K562 (cell line): ENCODE results near the gene DCDC2. TPM values are rescaled to one million over a fixed set of nuclear protein-coding genes. Genes with fewer than 3 reads are reported as not detected.

Experiments
- ATAC-seq: fragments of 200-7000 bp; cut with Tn5 transposase; 3 replicates; pipeline ENCODE4 v1.9.1; 2020; ENCODE audit warnings: moderate library complexity
- BruUV-seq: library from RNA; stranded (reverse); fragments of 400-500 nt; replicated peaks from 2 replicates; lab custom pipeline; 2021; lab: Mats Ljungman, UMichigan
- CTCF ChIA-PET: fragments of 300-600 bp; formaldehyde crosslinking; extraction: SDS; loops from one replicate; lab custom pipeline; 2021; ENCODE audit warnings: low intra/inter-chr PET ratio; lab: Yijun Ruan, JAX
- POLR2A ChIA-PET: fragments of 300-600, 350-650 bp; sonication (Branson Sonifier 250); formaldehyde crosslinking; extraction: SDS; loops from one replicate; lab custom pipeline; 2021; ENCODE audit warnings: antibody characterized with exemption, inconsistent platforms; lab: Yijun Ruan, JAX
- DNase-seq, 4 experiments: peaks; one replicate each; pipeline versions ENCODE4 v3.0.0 to v3.0.0-alpha.2; 2011 to 2018; ENCODE audit warnings: low spot score in 3 of 4, mixed read lengths in 3 of 4; ENCODE audit errors: extremely low read depth in 1 of 4
- FAIRE-seq: peaks from 2 replicates; lab custom pipeline; 2011; peaks lifted over from hg19 to GRCh38; lab: Jason Lieb, UNC
- H2AFZ ChIP-seq: 2 replicates; pipeline ENCODE4 v1.6.0; 2011; ENCODE audit warnings: low read depth, low read length, control low read depth, inconsistent platforms
- H3K27ac ChIP-seq: fragments of 200-600 bp; 3 replicates; pipeline ENCODE4 v1.8.0; 2011; ENCODE audit warnings: low read depth, mild to moderate bottlenecking, control low read depth, inconsistent platforms, low read length, moderate library complexity, mixed read lengths; ENCODE audit errors: extremely low read depth
- H3K27me3 ChIP-seq, 2 experiments: fragments of 300-600 bp in 1 of 2; 2 replicates in 1 of 2; 3 replicates in 1 of 2; pipeline versions ENCODE4 v1.6.0 to v1.8.0; 2011; ENCODE audit warnings: inconsistent platforms in 2 of 2, low read length in 2 of 2, mild to moderate bottlenecking in 1 of 2, mixed read lengths in 1 of 2, moderate library complexity in 1 of 2; ENCODE audit not compliant: control insufficient read depth in 2 of 2, insufficient read depth in 2 of 2
- H3K36me3 ChIP-seq: fragments of 300-600 bp; 3 replicates; pipeline ENCODE4 v1.8.0; 2011; ENCODE audit warnings: mild to moderate bottlenecking, low read length, inconsistent platforms; ENCODE audit not compliant: control insufficient read depth, insufficient read depth
- H3K4me1 ChIP-seq, 2 experiments: fragments of 200-600 bp in 1 of 2; replicated peaks in 1 of 2; 2 replicates in 1 of 2; 3 replicates in 1 of 2; pipeline versions ENCODE4 v1.5.1 to v1.8.0; 2011; ENCODE audit warnings: inconsistent platforms in 2 of 2, low read length in 2 of 2, mild to moderate bottlenecking in 1 of 2, mixed read lengths in 1 of 2, moderate library complexity in 1 of 2; ENCODE audit not compliant: control insufficient read depth in 2 of 2, insufficient read depth in 2 of 2
- H3K4me2 ChIP-seq: 2 replicates; pipeline ENCODE4 v1.6.1; 2011; ENCODE audit warnings: low read length, control low read depth, inconsistent platforms, mixed read lengths; ENCODE audit not compliant: insufficient read depth
- H3K4me3 ChIP-seq: fragments of 200-600 bp; sonication (generic), shearing (Covaris generic); 2 replicates; pipeline ENCODE4 v1.5.1; 2016; ENCODE audit warnings: control low read depth, inconsistent platforms
- H3K79me2 ChIP-seq: fragments of 200-600 bp; 3 replicates; pipeline ENCODE4 v1.8.0; 2011; ENCODE audit warnings: low read length, inconsistent platforms; ENCODE audit not compliant: control insufficient read depth, insufficient read depth
- H3K9ac ChIP-seq, 2 experiments: 2 replicates each; pipeline versions ENCODE4 v1.6.0 to v1.6.1; 2011; ENCODE audit warnings: low read depth in 2 of 2, low read length in 2 of 2, control low read depth in 1 of 2, inconsistent platforms in 1 of 2, mild to moderate bottlenecking in 1 of 2, mixed read lengths in 1 of 2; ENCODE audit not compliant: insufficient read depth in 1 of 2
- H3K9me1 ChIP-seq: one replicate; pipeline ENCODE4 v1.6.0; 2011; ENCODE audit warnings: inconsistent platforms, mild to moderate bottlenecking, low read length, moderate library complexity; ENCODE audit not compliant: control insufficient read depth, insufficient read depth
- H3K9me3 ChIP-seq: replicated peaks from 2 replicates; pipeline ENCODE4 v1.5.1; 2011; ENCODE audit warnings: low read depth, low read length, inconsistent platforms; ENCODE audit not compliant: control insufficient read depth, insufficient read depth
- H4K20me1 ChIP-seq: replicated peaks from 2 replicates; pipeline ENCODE4 v1.6.1; 2011; ENCODE audit warnings: low read length, inconsistent platforms, mixed read lengths; ENCODE audit not compliant: control insufficient read depth, insufficient read depth
- HDAC6 ChIP-seq: IDR thresholded peaks from 2 replicates; pipeline ENCODE4 v1.6.1; 2012; ENCODE audit warnings: low read depth, mild to moderate bottlenecking, control low read depth, inconsistent platforms, low read length, moderate library complexity
- HNRNPLL ChIP-seq: fragments of 200-400 bp; formaldehyde crosslinking; IDR thresholded peaks from 2 replicates; pipeline ENCODE4 v1.6.1; 2017; ENCODE audit warnings: low read length, low read depth, mild to moderate bottlenecking; ENCODE audit not compliant: poor library complexity, severe bottlenecking
- MAZ ChIP-seq, 2 experiments: fragments of 450-650 bp in 1 of 2; sonication (generic) in 1 of 2; formaldehyde crosslinking; IDR thresholded peaks in 1 of 2; conservative IDR thresholded peaks in 1 of 2; 2 replicates each; pipeline versions ENCODE4 v1.4.0 to v1.5.0; 2020; ENCODE audit warnings: mild to moderate bottlenecking in 1 of 2, missing genetic modification reagents in 1 of 2
- ZNF165 ChIP-seq: fragments of 250-450 bp; sonication (Bioruptor Pico); IDR thresholded peaks from 2 replicates; pipeline ENCODE4 v1.4.0; 2020; ENCODE audit warnings: borderline replicate concordance
- ZNF282 ChIP-seq: sonication (generic); formaldehyde crosslinking; IDR thresholded peaks from 2 replicates; pipeline ENCODE4 v1.8.1; 2023; ENCODE audit warnings: missing genetic modification reagents
- WGBS: fragments of 100-300 bp; shearing (Covaris generic); methylation state at CpG from one replicate; pipeline ENCODE4 v1.1.6; 2016; ENCODE audit warnings: low coverage, mixed read lengths; ENCODE audit not compliant: insufficient coverage; ENCODE audit errors: missing lambda C conversion rate; 5-methylcytosine and 5-hydroxymethylcytosine counted together
- in situ Hi-C: fragments of 300-500 bp; cut with MboI; formaldehyde crosslinking; loops from 4 replicates; pipeline ENCODE4 v1.15.0; 2018; ENCODE audit warnings: inconsistent platforms, mixed read lengths
- intact Hi-C: fragments of 100-400 bp; cut with micrococcal nuclease; formaldehyde crosslinking; loops from 2 replicates; pipeline ENCODE4 v1.14.2; 2022
- polyA plus RNA-seq, 8 experiments: library from polyadenylated mRNA; depleted of rRNA in 4 of 8; stranded (reverse) in 5 of 8; unstranded in 3 of 8; fragments of >200 nt; fragmentation: Nextera tagmentation in 2 of 8; fragmentation: Illumina TruSeq in 1 of 8; extraction: Ambion mirVana in 2 of 8; extraction: Trizol in 1 of 8; gene quantifications; 2 replicates each; pipeline versions ENCODE4 v1.2.1 to v1.2.3, GENCODE V29; 2011 to 2014; ENCODE audit warnings: inconsistent platforms in 1 of 8, missing spikeins in 1 of 8
- total RNA-seq, 7 experiments: library from RNA; depleted of rRNA in 6 of 7; stranded (reverse); fragments of >200 nt in 6 of 7; fragmentation: Illumina TruSeq in 2 of 7; extraction: Trizol in 2 of 7; gene quantifications; 2 replicates each; pipeline versions ENCODE4 v1.2.1 to v1.2.3, GENCODE V29; 2011 to 2021; ENCODE audit warnings: low replicate concordance in 1 of 7
- TF ChIP-seq, protein P1 (sequence below): fragments of 250-450 bp; sonication (Bioruptor Pico); IDR thresholded peaks from 2 replicates; pipeline ENCODE4 v1.5.0; 2021
- TF ChIP-seq, protein P2 (sequence below), 2 experiments: fragments of 450-650 bp; IDR thresholded peaks; 2 replicates each; pipeline ENCODE4 v1.6.1; 2018; ENCODE audit warnings: mild to moderate bottlenecking in 2 of 2, low read depth in 1 of 2; ENCODE audit not compliant: partially characterized antibody in 2 of 2
- TF ChIP-seq, protein P3 (sequence below): fragments of 250-450 bp; sonication (Bioruptor Pico); IDR thresholded peaks from 2 replicates; pipeline ENCODE4 v1.9.0; 2021; ENCODE audit warnings: mild to moderate bottlenecking

The DCDC2 gene
- total and polyA plus RNA-seq, 9 of the 15 experiments (the other 6 are each of a cell fraction or from before 2014, with no cell fraction given): 0.04 TPM; not detected in 8

DNA sequence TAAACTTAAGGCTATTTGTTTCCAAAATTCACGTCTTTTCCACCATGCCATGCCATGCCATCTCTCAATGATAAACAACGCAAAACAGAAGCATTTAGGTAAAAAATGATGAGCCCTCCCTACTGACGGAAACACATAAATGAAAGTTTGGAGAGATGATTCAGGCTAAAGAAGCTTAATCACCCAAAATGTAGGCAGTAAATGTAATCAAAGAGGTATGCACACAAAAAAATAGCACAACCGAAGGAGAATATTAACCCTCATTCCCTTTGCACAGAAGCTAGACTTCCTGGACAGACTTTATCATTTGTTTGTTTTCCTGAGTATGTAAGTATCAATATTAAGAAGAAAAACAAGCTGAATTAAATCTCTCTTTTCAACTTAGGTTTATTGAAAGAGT is 28.8 kb downstream of the DCDC2 start:
- Histone ChIP-seq H3K4me1 (no peaks in the 10 kb centered on the region), H3K9ac (no peak overlapping the region), H3K79me2 (no peaks in the 10 kb centered on the region), H3K36me3 (no peaks in the 10 kb centered on the region), H3K27ac (no peak overlapping the region), H2AFZ (no peak overlapping the region), H3K27me3 (no peaks in the 10 kb centered on the region), H3K9me3 (no peaks in the 10 kb centered on the region), H3K9me1 (no peaks in the 10 kb centered on the region), H3K4me3 (no peak overlapping the region), H3K4me2 (no peak overlapping the region), H4K20me1 (no peaks in the 10 kb centered on the region)
- intact Hi-C loops (no loop called here), in situ Hi-C loops (no loop called here)
- CTCF ChIA-PET: no interaction called here
- POLR2A ChIA-PET: interaction anchor here (0.6 to 0.8 kb wide), 2 partner anchors 45 to 319 kb away, joined by 3 to 5 read pairs; no protein-coding TSS in a partner anchor
- 1% methylated on average over 4 of the region's 4 CpGs for WGBS
- ATAC-seq (no peak), DNase-seq (no peak), FAIRE-seq (no peak)
- TF ChIP-seq ZNF282 (CRISPR knock-in tag): no peak
- TF ChIP-seq, protein P1, sequence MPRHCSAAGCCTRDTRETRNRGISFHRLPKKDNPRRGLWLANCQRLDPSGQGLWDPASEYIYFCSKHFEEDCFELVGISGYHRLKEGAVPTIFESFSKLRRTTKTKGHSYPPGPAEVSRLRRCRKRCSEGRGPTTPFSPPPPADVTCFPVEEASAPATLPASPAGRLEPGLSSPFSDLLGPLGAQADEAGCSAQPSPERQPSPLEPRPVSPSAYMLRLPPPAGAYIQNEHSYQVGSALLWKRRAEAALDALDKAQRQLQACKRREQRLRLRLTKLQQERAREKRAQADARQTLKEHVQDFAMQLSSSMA (CRISPR knock-in tag): no peak
- BruUV-seq: no TSS peak

DNA sequence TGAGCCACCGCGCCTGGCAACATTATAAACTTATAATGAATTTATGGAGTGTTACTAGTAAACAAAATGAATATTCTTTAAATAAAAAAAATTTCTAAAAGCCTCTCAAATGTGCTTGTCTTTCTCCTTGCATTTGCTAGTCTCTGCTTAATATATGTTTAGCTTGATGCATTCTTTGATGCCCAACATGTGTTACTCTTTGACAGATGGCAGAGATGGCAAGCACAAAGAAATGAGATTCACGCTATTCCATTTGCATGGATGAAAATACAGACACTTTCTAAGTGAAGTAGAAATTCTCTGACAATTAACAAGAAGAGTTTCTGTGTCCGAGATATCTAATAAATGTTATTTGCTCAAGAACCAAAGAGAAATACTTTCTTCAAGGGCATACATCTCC is 30.1 kb downstream of the DCDC2 start:
- ChIA-PET CTCF (no interaction called here), POLR2A (no interaction called here)
- intact Hi-C loops (no loop called here), in situ Hi-C loops (no loop called here)
- no peak overlapping the region for H3K4me3 ChIP-seq
- TF ChIP-seq, protein P2, sequence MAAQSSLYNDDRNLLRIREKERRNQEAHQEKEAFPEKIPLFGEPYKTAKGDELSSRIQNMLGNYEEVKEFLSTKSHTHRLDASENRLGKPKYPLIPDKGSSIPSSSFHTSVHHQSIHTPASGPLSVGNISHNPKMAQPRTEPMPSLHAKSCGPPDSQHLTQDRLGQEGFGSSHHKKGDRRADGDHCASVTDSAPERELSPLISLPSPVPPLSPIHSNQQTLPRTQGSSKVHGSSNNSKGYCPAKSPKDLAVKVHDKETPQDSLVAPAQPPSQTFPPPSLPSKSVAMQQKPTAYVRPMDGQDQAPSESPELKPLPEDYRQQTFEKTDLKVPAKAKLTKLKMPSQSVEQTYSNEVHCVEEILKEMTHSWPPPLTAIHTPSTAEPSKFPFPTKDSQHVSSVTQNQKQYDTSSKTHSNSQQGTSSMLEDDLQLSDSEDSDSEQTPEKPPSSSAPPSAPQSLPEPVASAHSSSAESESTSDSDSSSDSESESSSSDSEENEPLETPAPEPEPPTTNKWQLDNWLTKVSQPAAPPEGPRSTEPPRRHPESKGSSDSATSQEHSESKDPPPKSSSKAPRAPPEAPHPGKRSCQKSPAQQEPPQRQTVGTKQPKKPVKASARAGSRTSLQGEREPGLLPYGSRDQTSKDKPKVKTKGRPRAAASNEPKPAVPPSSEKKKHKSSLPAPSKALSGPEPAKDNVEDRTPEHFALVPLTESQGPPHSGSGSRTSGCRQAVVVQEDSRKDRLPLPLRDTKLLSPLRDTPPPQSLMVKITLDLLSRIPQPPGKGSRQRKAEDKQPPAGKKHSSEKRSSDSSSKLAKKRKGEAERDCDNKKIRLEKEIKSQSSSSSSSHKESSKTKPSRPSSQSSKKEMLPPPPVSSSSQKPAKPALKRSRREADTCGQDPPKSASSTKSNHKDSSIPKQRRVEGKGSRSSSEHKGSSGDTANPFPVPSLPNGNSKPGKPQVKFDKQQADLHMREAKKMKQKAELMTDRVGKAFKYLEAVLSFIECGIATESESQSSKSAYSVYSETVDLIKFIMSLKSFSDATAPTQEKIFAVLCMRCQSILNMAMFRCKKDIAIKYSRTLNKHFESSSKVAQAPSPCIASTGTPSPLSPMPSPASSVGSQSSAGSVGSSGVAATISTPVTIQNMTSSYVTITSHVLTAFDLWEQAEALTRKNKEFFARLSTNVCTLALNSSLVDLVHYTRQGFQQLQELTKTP (IDR thresholded peaks at IDR 0.05; ENCODE audit: low read depth in 1 of 2, partially characterized antibody in 2 of 2): no peak
- TF ChIP-seq HNRNPLL: no peak
- TF ChIP-seq, protein P3, sequence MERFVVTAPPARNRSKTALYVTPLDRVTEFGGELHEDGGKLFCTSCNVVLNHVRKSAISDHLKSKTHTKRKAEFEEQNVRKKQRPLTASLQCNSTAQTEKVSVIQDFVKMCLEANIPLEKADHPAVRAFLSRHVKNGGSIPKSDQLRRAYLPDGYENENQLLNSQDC (CRISPR knock-in tag): no peak
- no peak for TF ChIP-seq ZNF165
- no peak for TF ChIP-seq HDAC6
- no peak for TF ChIP-seq MAZ (CRISPR knock-in tag; conservative IDR thresholded peaks at IDR 0.05 in 1 of 2, IDR thresholded peaks at IDR 0.05 in 1 of 2)
- 0% methylated on average over 4 of the region's 4 CpGs for whole genome bisulfite sequencing
- no peaks in the 10 kb centered on the region for H3K36me3 ChIP-seq
- H3K4me1 ChIP-seq: no peaks in the 10 kb centered on the region
- H3K9me3 ChIP-seq: no peaks in the 10 kb centered on the region
- no peaks in the 10 kb centered on the region for H3K79me2 ChIP-seq
- ATAC-seq (no peak), FAIRE-seq (no peak), DNase-seq (no peak)
- H3K4me2 ChIP-seq: no peak overlapping the region
- H4K20me1 ChIP-seq: no peaks in the 10 kb centered on the region
- BruUV-seq: no TSS peak
- H3K9me1 ChIP-seq: no peaks in the 10 kb centered on the region
- H3K27me3 ChIP-seq: no peaks in the 10 kb centered on the region
- H3K9ac ChIP-seq: no peak overlapping the region
- no peak overlapping the region for H3K27ac ChIP-seq
- no peak overlapping the region for H2AFZ ChIP-seq
